NCI-H748 (cell line): ENCODE data around the gene OVOL3.
"Not testable (repeated sequence)": the region's sequence is repeated elsewhere in the genome, so short reads cannot be mapped to it uniquely, and the experiment has no call there.

Experiments
- DNase-seq: peaks from one replicate; lab custom pipeline; 2025; ENCODE audit not compliant: unreplicated experiment; lab: John Stamatoyannopoulos, UW

Gene OVOL3

GRCh38 chr19:36110487-36111199 lies at the start of gene OVOL3:
OVOL3 (plus strand) TSS chr19:36111143; CDS start chr19:36111203, 60 bp downstream.
- no peak for DNase-seq

GRCh38 chr19:36061367-36061766 lies 49.6 kb upstream of the OVOL3 start:
- no peak for DNase-seq

GRCh38 chr19:36064826-36065225 lies 46.1 kb upstream of the OVOL3 start:
- no peak for DNase-seq

GRCh38 chr19:36067681-36068080 lies 43.3 kb upstream of the OVOL3 start:
- DNase-seq, result no peak

GRCh38 chr19:36068810-36069499 lies 42.0 kb upstream of the OVOL3 start:
- not testable (repeated sequence) for DNase-seq

- DNase-seq, result no peak
These were observed 38.9 kb upstream of the OVOL3 start for GRCh38 chr19:36072081-36072480.

- no peak for DNase-seq
These were observed 37.6 kb upstream of the OVOL3 start for GRCh38 chr19:36073121-36073876.

- no peak for DNase-seq
These were observed 31.5 kb upstream of the OVOL3 start for GRCh38 chr19:36079389-36079945.

GRCh38 chr19:36081385-36081784 lies 29.6 kb upstream of the OVOL3 start:
- DNase-seq, result no peak

- DNase-seq, result no peak
These were observed 29.0 kb upstream of the OVOL3 start for GRCh38 chr19:36081894-36082293.

GRCh38 chr19:36082916-36083315 lies 28.0 kb upstream of the OVOL3 start:
- DNase-seq, result no peak

GRCh38 chr19:36084231-36085009 lies 26.5 kb upstream of the OVOL3 start:
- no peak for DNase-seq

GRCh38 chr19:36086326-36086725 lies 24.6 kb upstream of the OVOL3 start:
- no peak for DNase-seq

GRCh38 chr19:36089847-36090246 lies 21.1 kb upstream of the OVOL3 start:
- no peak for DNase-seq

- no peak for DNase-seq
These were observed 19.8 kb upstream of the OVOL3 start for GRCh38 chr19:36090910-36091695.

- no peak for DNase-seq
These were observed 18.4 kb upstream of the OVOL3 start for GRCh38 chr19:36092566-36092965.

GRCh38 chr19:36093146-36093662 lies 17.7 kb upstream of the OVOL3 start:
- DNase-seq, result no peak

GRCh38 chr19:36093687-36094086 lies 17.3 kb upstream of the OVOL3 start:
- no peak for DNase-seq

- no peak for DNase-seq
These were observed 13.9 kb upstream of the OVOL3 start for GRCh38 chr19:36097036-36097435.
